Upper lobe of left lung (tissue), 4 donors: ENCODE results near the gene SKA1.
"Not testable (repeated sequence)": the region's sequence is repeated elsewhere in the genome, so short reads cannot be mapped to it uniquely, and the experiment has no call there.

ENCODE experiments used
- EP300 ChIP-seq, 4 donors: sonication (generic); formaldehyde crosslinking; IDR thresholded peaks; one replicate each; pipeline ENCODE4 v1.5.1; 2017; ENCODE audit warnings: antibody characterized with exemption in 4 of 4, control low read depth in 2 of 4
- POLR2A ChIP-seq, 4 donors: fragments of 450-650 bp; IDR thresholded peaks; one replicate each; pipeline ENCODE4 v1.5.1; 2016 to 2017; ENCODE audit warnings: antibody characterized with exemption in 4 of 4, mild to moderate bottlenecking in 2 of 4
- POLR2AphosphoS5 ChIP-seq, 2 donors: sonication (generic); formaldehyde crosslinking; IDR thresholded peaks; one replicate each; pipeline ENCODE4 v1.5.1; 2017; ENCODE audit warnings: antibody characterized with exemption in 2 of 2
- TF ChIP-seq, protein P1 (sequence below), 6 experiments: fragments of 450-650 bp in 4 of 6; fragments of 200-600 bp in 2 of 6; sonication (generic) in 2 of 6; IDR thresholded peaks; one replicate each; pipeline ENCODE4 v1.5.1; 2016 to 2019; ENCODE audit warnings: antibody characterized with exemption in 6 of 6

DNA sequence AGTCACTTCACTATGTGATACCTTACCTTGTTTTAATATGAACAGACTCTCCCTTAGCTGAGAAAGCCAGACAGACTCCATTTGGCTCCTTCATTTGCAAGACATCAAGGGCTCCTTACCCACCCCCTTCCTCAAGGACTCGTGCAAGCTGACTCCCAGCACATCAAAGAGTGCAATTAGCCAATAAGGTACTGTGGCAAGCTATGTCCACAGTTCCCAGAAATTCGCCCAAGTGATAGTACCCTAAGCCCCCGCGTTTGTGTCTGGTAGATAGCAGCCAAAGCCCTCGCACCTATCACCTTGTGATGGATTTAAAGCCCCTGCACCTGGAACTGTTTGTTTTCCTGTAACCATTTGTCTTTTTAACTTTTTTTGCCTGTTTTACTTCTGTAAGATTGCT, 25.6 kb downstream of the SKA1 start:
- TF ChIP-seq, protein P1, sequence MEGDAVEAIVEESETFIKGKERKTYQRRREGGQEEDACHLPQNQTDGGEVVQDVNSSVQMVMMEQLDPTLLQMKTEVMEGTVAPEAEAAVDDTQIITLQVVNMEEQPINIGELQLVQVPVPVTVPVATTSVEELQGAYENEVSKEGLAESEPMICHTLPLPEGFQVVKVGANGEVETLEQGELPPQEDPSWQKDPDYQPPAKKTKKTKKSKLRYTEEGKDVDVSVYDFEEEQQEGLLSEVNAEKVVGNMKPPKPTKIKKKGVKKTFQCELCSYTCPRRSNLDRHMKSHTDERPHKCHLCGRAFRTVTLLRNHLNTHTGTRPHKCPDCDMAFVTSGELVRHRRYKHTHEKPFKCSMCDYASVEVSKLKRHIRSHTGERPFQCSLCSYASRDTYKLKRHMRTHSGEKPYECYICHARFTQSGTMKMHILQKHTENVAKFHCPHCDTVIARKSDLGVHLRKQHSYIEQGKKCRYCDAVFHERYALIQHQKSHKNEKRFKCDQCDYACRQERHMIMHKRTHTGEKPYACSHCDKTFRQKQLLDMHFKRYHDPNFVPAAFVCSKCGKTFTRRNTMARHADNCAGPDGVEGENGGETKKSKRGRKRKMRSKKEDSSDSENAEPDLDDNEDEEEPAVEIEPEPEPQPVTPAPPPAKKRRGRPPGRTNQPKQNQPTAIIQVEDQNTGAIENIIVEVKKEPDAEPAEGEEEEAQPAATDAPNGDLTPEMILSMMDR (IDR thresholded peaks at IDR 0.05), result not testable (repeated sequence)
- TF ChIP-seq POLR2A, EP300, POLR2AphosphoS5 (IDR thresholded peaks at IDR 0.05): not testable (repeated sequence)
